Measurements from ENCODE around the gene OPRD1. TPM values are rescaled to one million over a fixed set of nuclear protein-coding genes. Genes with fewer than 3 reads are reported as not detected.

OPRD1 gene
- total and polyA plus RNA-seq, 4 donors = 0.01 TPM; not detected in 3

DNA sequence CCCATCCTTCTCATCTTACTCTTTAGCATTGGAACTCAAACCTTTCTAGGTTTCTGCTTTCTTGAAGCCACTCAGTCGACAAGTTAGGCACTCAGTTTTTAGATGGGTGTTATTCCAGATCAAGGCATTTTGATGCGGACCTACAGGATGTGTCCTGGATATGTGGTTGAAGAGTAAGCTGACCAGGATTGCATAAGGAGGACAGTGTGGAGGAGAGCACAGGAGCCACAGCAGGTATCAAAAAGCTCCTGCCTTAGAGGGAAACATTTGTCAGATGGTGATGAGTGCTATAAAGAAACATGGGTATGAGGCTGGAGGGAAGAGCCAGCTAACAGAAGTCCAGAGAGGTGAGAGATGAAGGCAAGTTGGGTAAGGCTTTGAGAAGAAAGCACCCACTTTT lies 33.9 kb upstream of the OPRD1 start:
- no peak for DNase-seq (ENCODE audit: low spot score)
- Histone ChIP-seq H3K27ac (ENCODE audit: low read depth in 1 of 2, low read length in 2 of 2) (no peak overlapping the region), H3K27me3 (ENCODE audit: control insufficient read depth in 4 of 4, insufficient read depth in 4 of 4, low read length in 3 of 4) (no peaks in the 10 kb centered on the region), H3K9me3 (ENCODE audit: control insufficient read depth in 4 of 4, low read length in 3 of 4) (no peaks in the 10 kb centered on the region), H3K4me3 (ENCODE audit: low read depth in 1 of 3, low read length in 3 of 3) (no peak overlapping the region), H3K4me1 (ENCODE audit: control insufficient read depth in 4 of 4, insufficient read depth in 4 of 4, low read length in 3 of 4) (peaks cover 0 to 8% (median 4%) of the 10 kb centered on the region in 4 donors), H3K9ac (ENCODE audit: low read depth in 1 of 2, low read length in 2 of 2) (no peak overlapping the region), H3K36me3 (ENCODE audit: control insufficient read depth in 4 of 4, insufficient read depth in 3 of 4, low read depth in 1 of 4, low read length in 3 of 4) (peaks cover 0 to 3% (median 0%) of the 10 kb centered on the region in 4 donors)
- TF ChIP-seq RXRA (IDR thresholded peaks at IDR 0.05) = no peak
- TF ChIP-seq, protein P1, sequence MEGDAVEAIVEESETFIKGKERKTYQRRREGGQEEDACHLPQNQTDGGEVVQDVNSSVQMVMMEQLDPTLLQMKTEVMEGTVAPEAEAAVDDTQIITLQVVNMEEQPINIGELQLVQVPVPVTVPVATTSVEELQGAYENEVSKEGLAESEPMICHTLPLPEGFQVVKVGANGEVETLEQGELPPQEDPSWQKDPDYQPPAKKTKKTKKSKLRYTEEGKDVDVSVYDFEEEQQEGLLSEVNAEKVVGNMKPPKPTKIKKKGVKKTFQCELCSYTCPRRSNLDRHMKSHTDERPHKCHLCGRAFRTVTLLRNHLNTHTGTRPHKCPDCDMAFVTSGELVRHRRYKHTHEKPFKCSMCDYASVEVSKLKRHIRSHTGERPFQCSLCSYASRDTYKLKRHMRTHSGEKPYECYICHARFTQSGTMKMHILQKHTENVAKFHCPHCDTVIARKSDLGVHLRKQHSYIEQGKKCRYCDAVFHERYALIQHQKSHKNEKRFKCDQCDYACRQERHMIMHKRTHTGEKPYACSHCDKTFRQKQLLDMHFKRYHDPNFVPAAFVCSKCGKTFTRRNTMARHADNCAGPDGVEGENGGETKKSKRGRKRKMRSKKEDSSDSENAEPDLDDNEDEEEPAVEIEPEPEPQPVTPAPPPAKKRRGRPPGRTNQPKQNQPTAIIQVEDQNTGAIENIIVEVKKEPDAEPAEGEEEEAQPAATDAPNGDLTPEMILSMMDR (IDR thresholded peaks at IDR 0.05; ENCODE audit: low read depth, low read length, missing input control) = no peak
- TF ChIP-seq, protein P2, sequence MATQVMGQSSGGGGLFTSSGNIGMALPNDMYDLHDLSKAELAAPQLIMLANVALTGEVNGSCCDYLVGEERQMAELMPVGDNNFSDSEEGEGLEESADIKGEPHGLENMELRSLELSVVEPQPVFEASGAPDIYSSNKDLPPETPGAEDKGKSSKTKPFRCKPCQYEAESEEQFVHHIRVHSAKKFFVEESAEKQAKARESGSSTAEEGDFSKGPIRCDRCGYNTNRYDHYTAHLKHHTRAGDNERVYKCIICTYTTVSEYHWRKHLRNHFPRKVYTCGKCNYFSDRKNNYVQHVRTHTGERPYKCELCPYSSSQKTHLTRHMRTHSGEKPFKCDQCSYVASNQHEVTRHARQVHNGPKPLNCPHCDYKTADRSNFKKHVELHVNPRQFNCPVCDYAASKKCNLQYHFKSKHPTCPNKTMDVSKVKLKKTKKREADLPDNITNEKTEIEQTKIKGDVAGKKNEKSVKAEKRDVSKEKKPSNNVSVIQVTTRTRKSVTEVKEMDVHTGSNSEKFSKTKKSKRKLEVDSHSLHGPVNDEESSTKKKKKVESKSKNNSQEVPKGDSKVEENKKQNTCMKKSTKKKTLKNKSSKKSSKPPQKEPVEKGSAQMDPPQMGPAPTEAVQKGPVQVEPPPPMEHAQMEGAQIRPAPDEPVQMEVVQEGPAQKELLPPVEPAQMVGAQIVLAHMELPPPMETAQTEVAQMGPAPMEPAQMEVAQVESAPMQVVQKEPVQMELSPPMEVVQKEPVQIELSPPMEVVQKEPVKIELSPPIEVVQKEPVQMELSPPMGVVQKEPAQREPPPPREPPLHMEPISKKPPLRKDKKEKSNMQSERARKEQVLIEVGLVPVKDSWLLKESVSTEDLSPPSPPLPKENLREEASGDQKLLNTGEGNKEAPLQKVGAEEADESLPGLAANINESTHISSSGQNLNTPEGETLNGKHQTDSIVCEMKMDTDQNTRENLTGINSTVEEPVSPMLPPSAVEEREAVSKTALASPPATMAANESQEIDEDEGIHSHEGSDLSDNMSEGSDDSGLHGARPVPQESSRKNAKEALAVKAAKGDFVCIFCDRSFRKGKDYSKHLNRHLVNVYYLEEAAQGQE (IDR thresholded peaks at IDR 0.05) = no peak
- TF ChIP-seq, protein P3, sequence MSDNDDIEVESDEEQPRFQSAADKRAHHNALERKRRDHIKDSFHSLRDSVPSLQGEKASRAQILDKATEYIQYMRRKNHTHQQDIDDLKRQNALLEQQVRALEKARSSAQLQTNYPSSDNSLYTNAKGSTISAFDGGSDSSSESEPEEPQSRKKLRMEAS (IDR thresholded peaks at IDR 0.05) = no peak
- WGBS = 83% methylated on average over 2 of the region's 2 CpGs

DNA sequence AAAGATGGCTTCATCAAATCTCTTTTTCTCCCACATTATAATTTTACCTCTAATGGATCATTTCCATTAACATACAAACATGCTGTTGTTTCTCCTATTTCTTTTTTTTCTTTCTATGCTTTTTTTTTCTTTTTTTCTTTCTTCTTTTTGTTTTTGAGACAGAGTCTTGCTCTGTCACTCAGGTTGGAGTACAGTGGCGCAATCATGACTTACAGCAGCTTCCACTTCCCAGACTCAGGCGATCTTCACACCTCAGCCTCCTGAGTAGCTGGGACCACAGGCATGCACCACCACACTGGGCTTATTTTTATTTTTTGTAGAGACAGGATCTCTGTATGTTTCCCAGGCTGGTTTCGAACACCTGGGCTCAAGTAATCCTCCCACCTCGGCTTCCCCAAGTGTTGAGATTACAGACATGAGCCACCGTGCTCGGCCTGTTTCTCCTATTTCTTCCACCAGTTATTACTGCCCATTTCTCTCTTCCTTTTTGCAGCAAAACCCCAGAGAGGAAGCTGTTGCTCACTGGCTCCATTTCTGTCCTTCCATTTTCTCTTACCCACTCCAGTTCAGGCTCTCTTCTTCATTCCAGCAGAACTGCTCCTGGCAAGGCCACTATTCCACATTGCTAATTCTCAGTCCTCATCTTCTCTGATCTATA lies 32.1 kb upstream of the OPRD1 start:
- no peak overlapping the region for H3K9ac ChIP-seq (ENCODE audit: low read depth in 1 of 2, low read length in 2 of 2)
- DNase-seq (ENCODE audit: low spot score) = no peak
- no peak for TF ChIP-seq FOXA1 (IDR thresholded peaks at IDR 0.05)
- TF ChIP-seq YY1 (IDR thresholded peaks at IDR 0.05) = no peak
- TF ChIP-seq HNF4A (conservative IDR thresholded peaks at IDR 0.05) = no peak
- TF ChIP-seq HNF4G (IDR thresholded peaks at IDR 0.05) = no peak
- TF ChIP-seq, protein P4, sequence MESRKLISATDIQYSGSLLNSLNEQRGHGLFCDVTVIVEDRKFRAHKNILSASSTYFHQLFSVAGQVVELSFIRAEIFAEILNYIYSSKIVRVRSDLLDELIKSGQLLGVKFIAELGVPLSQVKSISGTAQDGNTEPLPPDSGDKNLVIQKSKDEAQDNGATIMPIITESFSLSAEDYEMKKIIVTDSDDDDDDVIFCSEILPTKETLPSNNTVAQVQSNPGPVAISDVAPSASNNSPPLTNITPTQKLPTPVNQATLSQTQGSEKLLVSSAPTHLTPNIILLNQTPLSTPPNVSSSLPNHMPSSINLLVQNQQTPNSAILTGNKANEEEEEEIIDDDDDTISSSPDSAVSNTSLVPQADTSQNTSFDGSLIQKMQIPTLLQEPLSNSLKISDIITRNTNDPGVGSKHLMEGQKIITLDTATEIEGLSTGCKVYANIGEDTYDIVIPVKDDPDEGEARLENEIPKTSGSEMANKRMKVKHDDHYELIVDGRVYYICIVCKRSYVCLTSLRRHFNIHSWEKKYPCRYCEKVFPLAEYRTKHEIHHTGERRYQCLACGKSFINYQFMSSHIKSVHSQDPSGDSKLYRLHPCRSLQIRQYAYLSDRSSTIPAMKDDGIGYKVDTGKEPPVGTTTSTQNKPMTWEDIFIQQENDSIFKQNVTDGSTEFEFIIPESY (IDR thresholded peaks at IDR 0.05) = no peak
- no peak for TF ChIP-seq RAD21 (IDR thresholded peaks at IDR 0.05)
- TF ChIP-seq, protein P3 (IDR thresholded peaks at IDR 0.05) = no peak
- no peak for TF ChIP-seq TAF1 (conservative IDR thresholded peaks at IDR 0.05)
- no peak for TF ChIP-seq EGR1 (IDR thresholded peaks at IDR 0.05; ENCODE audit: low read depth in 2 of 2)
- TF ChIP-seq, protein P2 (IDR thresholded peaks at IDR 0.05) = no peak
- TF ChIP-seq JUND (IDR thresholded peaks at IDR 0.05) = no peak
- no peak for TF ChIP-seq RXRA (IDR thresholded peaks at IDR 0.05)
- TF ChIP-seq, protein P5, sequence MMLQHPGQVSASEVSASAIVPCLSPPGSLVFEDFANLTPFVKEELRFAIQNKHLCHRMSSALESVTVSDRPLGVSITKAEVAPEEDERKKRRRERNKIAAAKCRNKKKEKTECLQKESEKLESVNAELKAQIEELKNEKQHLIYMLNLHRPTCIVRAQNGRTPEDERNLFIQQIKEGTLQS (IDR thresholded peaks at IDR 0.05) = no peak
- TF ChIP-seq NR2F2 (IDR thresholded peaks at IDR 0.05) = no peak
- no peak for TF ChIP-seq GABPA (IDR thresholded peaks at IDR 0.05 in 1 of 2, conservative IDR thresholded peaks at IDR 0.05 in 1 of 2)
- TF ChIP-seq, protein P1 (IDR thresholded peaks at IDR 0.05; ENCODE audit: low read depth, low read length, missing input control) = no peak
- no peak for TF ChIP-seq SP1 (IDR thresholded peaks at IDR 0.05)

More for the DNA sequence above, 32.1 kb upstream of the OPRD1 start:
- Histone ChIP-seq H3K9me3 (ENCODE audit: control insufficient read depth in 4 of 4, low read length in 3 of 4) (no peaks in the 10 kb centered on the region), H3K36me3 (ENCODE audit: control insufficient read depth in 4 of 4, insufficient read depth in 3 of 4, low read depth in 1 of 4, low read length in 3 of 4) (no peaks in the 10 kb centered on the region), H3K4me3 (ENCODE audit: low read depth in 1 of 3, low read length in 3 of 3) (no peak overlapping the region), H3K27ac (ENCODE audit: low read depth in 1 of 2, low read length in 2 of 2) (no peak overlapping the region), H3K4me1 (ENCODE audit: control insufficient read depth in 4 of 4, insufficient read depth in 4 of 4, low read length in 3 of 4) (peaks cover 0 to 7% (median 3%) of the 10 kb centered on the region in 4 donors), H3K27me3 (ENCODE audit: control insufficient read depth in 4 of 4, insufficient read depth in 4 of 4, low read length in 3 of 4) (no peaks in the 10 kb centered on the region)
- 87% methylated on average over 6 of the region's 6 CpGs for WGBS
